SK-N-SH treated with all-trans-retinoic acid at 6 μM for 48 hours (cell line): ENCODE results near the gene GNRHR.

Experiments used
- ATAC-seq: fragments of 200-7000 bp; cut with Tn5 transposase; 3 replicates; pipeline ENCODE4 v1.9.1; 2020; ENCODE audit warnings: mild to moderate bottlenecking, moderate library complexity
- ARNTL ChIP-seq: fragments of 450-650 bp; formaldehyde crosslinking; IDR thresholded peaks from 2 replicates; pipeline ENCODE4 v1.5.0; 2020; ENCODE audit warnings: low read depth, mild to moderate bottlenecking, moderate library complexity, borderline replicate concordance
- BACH2 ChIP-seq: fragments of 250-450 bp; sonication (Bioruptor Pico); IDR thresholded peaks from 2 replicates; pipeline ENCODE4 v1.9.0; 2021; ENCODE audit warnings: mild to moderate bottlenecking, borderline replicate concordance
- ESRRG ChIP-seq: fragments of 250-450 bp; sonication (Bioruptor Pico); IDR thresholded peaks from 2 replicates; pipeline ENCODE4 v1.6.1; 2021; ENCODE audit warnings: mild to moderate bottlenecking
- GLIS3 ChIP-seq: fragments of 250-450 bp; sonication (Bioruptor Pico); IDR thresholded peaks from 2 replicates; pipeline ENCODE4 v1.5.0; 2020; ENCODE audit warnings: mild to moderate bottlenecking, moderate library complexity
- ISL1 ChIP-seq: fragments of 250-450 bp; sonication (Bioruptor Pico); IDR thresholded peaks from 2 replicates; pipeline ENCODE4 v2.1.2; 2022; ENCODE audit warnings: mild to moderate bottlenecking, moderate library complexity
- OSR1 ChIP-seq: fragments of 250-450 bp; sonication (Bioruptor Pico); IDR thresholded peaks from 2 replicates; pipeline ENCODE4 v1.8.0; 2022; ENCODE audit warnings: moderate library complexity, mild to moderate bottlenecking, inconsistent platforms
- PPARA ChIP-seq: fragments of 250-450 bp; sonication (Bioruptor Pico); IDR thresholded peaks from 2 replicates; pipeline ENCODE4 v1.5.0; 2020; ENCODE audit warnings: mild to moderate bottlenecking, borderline replicate concordance
- RARB ChIP-seq: fragments of 250-450 bp; sonication (Bioruptor Pico); IDR thresholded peaks from 2 replicates; pipeline ENCODE4 v1.8.0; 2021; ENCODE audit warnings: mild to moderate bottlenecking, moderate library complexity
- SNAI2 ChIP-seq: fragments of 250-450 bp; sonication (Bioruptor Pico); IDR thresholded peaks from 2 replicates; pipeline ENCODE4 v1.5.0; 2020; ENCODE audit warnings: mild to moderate bottlenecking, moderate library complexity
- TCF4 ChIP-seq: fragments of 250-450 bp; sonication (Bioruptor Pico); IDR thresholded peaks from 2 replicates; pipeline ENCODE4 v1.8.0; 2021; ENCODE audit warnings: mild to moderate bottlenecking, moderate library complexity, borderline replicate concordance
- TOX ChIP-seq: fragments of 250-450 bp; sonication (Bioruptor Pico); IDR thresholded peaks from 2 replicates; pipeline ENCODE4 v1.8.0; 2021; ENCODE audit warnings: mild to moderate bottlenecking, moderate library complexity, borderline replicate concordance
- ZC3H10 ChIP-seq: fragments of 250-450 bp; sonication (Bioruptor Pico); IDR thresholded peaks from 2 replicates; pipeline ENCODE4 v1.5.1; 2021; ENCODE audit warnings: mild to moderate bottlenecking, moderate library complexity
- ZFP3 ChIP-seq: fragments of 250-450 bp; sonication (Bioruptor Pico); IDR thresholded peaks from 2 replicates; pipeline ENCODE4 v1.5.0; 2020; ENCODE audit warnings: mild to moderate bottlenecking, moderate library complexity
- ZFP30 ChIP-seq: fragments of 450-650 bp; formaldehyde crosslinking; IDR thresholded peaks from 2 replicates; pipeline ENCODE4 v1.5.0; 2022; ENCODE audit warnings: mild to moderate bottlenecking, moderate library complexity
- ZNF565 ChIP-seq: fragments of 450-650 bp; formaldehyde crosslinking; conservative IDR thresholded peaks from 2 replicates; pipeline ENCODE4 v1.5.0; 2020; ENCODE audit warnings: low read depth, mild to moderate bottlenecking, moderate library complexity
- ZNF70 ChIP-seq: fragments of 450-650 bp; formaldehyde crosslinking; IDR thresholded peaks from 2 replicates; pipeline ENCODE4 v1.5.0; 2020; ENCODE audit warnings: mild to moderate bottlenecking, moderate library complexity
- ZNF8 ChIP-seq: fragments of 450-650 bp; formaldehyde crosslinking; IDR thresholded peaks from 2 replicates; pipeline ENCODE4 v1.5.0; 2020; ENCODE audit warnings: mild to moderate bottlenecking, moderate library complexity
- TF ChIP-seq, protein P1 (sequence below): fragments of 250-450 bp; sonication (Bioruptor Pico); IDR thresholded peaks from 2 replicates; pipeline ENCODE4 v1.5.1; 2021; ENCODE audit warnings: mild to moderate bottlenecking, moderate library complexity
- TF ChIP-seq, protein P2 (sequence below): fragments of 250-450 bp; sonication (Bioruptor Pico); IDR thresholded peaks from 2 replicates; pipeline ENCODE4 v1.5.0; 2020; ENCODE audit warnings: mild to moderate bottlenecking, moderate library complexity
- TF ChIP-seq, protein P3 (sequence below): fragments of 250-450 bp; sonication (Bioruptor Pico); IDR thresholded peaks from 2 replicates; pipeline ENCODE4 v1.8.0; 2020; ENCODE audit warnings: mild to moderate bottlenecking, moderate library complexity, borderline replicate concordance
- TF ChIP-seq, protein P4 (sequence below): fragments of 250-450 bp; sonication (Bioruptor Pico); IDR thresholded peaks from 2 replicates; pipeline ENCODE4 v1.8.0; 2021; ENCODE audit warnings: low read depth, mild to moderate bottlenecking, moderate library complexity, borderline replicate concordance

The GNRHR gene

DNA sequence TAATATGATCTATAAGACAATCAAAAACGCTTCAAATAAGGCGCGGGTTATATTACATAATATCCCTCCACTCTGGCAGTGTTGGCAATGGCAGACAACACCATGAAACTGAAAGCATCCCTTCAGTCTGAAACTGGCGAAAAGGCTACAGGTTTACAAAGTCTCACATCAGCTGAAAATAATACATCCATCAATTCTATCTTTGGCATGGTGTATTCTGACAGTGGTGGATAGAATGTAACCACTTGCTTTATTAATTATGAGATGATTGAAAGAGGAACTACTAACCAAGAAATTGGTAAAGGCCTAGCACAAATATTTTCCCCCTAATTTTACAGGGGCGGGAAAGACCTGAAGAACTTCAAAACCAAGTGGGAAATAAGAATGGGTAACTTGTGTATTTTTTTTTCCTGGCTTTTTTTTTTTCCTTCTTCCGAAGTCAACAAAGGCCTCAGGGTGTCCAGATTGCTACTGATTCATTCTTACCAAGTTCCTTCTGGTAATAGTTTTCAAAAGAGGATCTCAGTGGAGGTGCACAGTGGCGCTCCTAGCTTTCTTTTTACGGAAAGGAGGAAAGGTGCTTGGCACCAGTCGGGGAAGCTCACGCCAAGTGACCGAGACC, 54.0 kb downstream of the GNRHR start:
- ATAC-seq = peak; percentile 50
- TF ChIP-seq ZNF8 (CRISPR knock-in tag) (no peak), PPARA (no peak), ZNF70 (CRISPR knock-in tag) (no peak), ZNF565 (no peak), TOX (CRISPR knock-in tag) (no peak)
- TF ChIP-seq, protein P1, sequence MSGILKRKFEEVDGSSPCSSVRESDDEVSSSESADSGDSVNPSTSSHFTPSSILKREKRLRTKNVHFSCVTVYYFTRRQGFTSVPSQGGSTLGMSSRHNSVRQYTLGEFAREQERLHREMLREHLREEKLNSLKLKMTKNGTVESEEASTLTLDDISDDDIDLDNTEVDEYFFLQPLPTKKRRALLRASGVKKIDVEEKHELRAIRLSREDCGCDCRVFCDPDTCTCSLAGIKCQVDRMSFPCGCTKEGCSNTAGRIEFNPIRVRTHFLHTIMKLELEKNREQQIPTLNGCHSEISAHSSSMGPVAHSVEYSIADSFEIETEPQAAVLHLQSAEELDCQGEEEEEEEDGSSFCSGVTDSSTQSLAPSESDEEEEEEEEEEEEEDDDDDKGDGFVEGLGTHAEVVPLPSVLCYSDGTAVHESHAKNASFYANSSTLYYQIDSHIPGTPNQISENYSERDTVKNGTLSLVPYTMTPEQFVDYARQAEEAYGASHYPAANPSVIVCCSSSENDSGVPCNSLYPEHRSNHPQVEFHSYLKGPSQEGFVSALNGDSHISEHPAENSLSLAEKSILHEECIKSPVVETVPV (CRISPR knock-in tag) = no peak
- TF ChIP-seq, protein P2, sequence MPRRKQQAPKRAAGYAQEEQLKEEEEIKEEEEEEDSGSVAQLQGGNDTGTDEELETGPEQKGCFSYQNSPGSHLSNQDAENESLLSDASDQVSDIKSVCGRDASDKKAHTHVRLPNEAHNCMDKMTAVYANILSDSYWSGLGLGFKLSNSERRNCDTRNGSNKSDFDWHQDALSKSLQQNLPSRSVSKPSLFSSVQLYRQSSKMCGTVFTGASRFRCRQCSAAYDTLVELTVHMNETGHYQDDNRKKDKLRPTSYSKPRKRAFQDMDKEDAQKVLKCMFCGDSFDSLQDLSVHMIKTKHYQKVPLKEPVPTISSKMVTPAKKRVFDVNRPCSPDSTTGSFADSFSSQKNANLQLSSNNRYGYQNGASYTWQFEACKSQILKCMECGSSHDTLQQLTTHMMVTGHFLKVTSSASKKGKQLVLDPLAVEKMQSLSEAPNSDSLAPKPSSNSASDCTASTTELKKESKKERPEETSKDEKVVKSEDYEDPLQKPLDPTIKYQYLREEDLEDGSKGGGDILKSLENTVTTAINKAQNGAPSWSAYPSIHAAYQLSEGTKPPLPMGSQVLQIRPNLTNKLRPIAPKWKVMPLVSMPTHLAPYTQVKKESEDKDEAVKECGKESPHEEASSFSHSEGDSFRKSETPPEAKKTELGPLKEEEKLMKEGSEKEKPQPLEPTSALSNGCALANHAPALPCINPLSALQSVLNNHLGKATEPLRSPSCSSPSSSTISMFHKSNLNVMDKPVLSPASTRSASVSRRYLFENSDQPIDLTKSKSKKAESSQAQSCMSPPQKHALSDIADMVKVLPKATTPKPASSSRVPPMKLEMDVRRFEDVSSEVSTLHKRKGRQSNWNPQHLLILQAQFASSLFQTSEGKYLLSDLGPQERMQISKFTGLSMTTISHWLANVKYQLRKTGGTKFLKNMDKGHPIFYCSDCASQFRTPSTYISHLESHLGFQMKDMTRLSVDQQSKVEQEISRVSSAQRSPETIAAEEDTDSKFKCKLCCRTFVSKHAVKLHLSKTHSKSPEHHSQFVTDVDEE (CRISPR knock-in tag) = no peak

DNA sequence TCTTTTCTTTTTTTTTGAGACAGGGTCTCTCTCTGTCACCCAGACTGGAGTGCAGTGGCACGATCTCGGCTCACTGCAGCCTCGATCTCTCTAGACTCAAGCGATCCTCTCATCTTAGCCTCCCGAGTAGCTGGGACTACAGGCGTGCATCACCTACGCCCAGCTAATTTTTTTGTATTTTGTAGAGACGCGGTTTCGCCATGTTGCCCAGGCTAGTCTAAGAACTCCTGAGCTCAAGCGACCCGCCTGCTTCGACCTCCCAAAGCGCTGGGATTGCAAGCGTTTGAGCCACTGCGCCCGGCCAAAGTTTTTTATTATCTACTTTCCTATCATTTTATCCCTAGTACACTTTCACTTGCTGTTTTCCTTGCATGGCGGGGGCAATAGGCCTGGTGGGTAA, 54.6 kb downstream of the GNRHR start:
- no peak for ATAC-seq
- TF ChIP-seq ARNTL (no peak), ZFP3 (CRISPR knock-in tag) (no peak), BACH2 (no peak), OSR1 (no peak), ZFP30 (CRISPR knock-in tag) (no peak), ZNF70 (CRISPR knock-in tag) (no peak), RARB (CRISPR knock-in tag) (no peak), GLIS3 (CRISPR knock-in tag) (no peak), SNAI2 (CRISPR knock-in tag) (no peak), ISL1 (CRISPR knock-in tag) (no peak), TCF4 (CRISPR knock-in tag) (no peak), ESRRG (CRISPR knock-in tag) (no peak), ZC3H10 (CRISPR knock-in tag) (no peak), TOX (CRISPR knock-in tag) (no peak)
- TF ChIP-seq, protein P3, sequence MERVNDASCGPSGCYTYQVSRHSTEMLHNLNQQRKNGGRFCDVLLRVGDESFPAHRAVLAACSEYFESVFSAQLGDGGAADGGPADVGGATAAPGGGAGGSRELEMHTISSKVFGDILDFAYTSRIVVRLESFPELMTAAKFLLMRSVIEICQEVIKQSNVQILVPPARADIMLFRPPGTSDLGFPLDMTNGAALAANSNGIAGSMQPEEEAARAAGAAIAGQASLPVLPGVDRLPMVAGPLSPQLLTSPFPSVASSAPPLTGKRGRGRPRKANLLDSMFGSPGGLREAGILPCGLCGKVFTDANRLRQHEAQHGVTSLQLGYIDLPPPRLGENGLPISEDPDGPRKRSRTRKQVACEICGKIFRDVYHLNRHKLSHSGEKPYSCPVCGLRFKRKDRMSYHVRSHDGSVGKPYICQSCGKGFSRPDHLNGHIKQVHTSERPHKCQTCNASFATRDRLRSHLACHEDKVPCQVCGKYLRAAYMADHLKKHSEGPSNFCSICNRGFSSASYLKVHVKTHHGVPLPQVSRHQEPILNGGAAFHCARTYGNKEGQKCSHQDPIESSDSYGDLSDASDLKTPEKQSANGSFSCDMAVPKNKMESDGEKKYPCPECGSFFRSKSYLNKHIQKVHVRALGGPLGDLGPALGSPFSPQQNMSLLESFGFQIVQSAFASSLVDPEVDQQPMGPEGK = no peak
- TF ChIP-seq, protein P1 (CRISPR knock-in tag) = no peak
- TF ChIP-seq, protein P2 (CRISPR knock-in tag) = no peak
- TF ChIP-seq, protein P4, sequence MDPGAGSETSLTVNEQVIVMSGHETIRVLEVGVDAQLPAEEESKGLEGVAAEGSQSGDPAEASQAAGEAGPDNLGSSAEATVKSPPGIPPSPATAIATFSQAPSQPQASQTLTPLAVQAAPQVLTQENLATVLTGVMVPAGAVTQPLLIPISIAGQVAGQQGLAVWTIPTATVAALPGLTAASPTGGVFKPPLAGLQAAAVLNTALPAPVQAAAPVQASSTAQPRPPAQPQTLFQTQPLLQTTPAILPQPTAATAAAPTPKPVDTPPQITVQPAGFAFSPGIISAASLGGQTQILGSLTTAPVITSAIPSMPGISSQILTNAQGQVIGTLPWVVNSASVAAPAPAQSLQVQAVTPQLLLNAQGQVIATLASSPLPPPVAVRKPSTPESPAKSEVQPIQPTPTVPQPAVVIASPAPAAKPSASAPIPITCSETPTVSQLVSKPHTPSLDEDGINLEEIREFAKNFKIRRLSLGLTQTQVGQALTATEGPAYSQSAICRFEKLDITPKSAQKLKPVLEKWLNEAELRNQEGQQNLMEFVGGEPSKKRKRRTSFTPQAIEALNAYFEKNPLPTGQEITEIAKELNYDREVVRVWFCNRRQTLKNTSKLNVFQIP (CRISPR knock-in tag) = no peak
